Spinal cord (tissue), 10 donors: ENCODE measurements around the gene UQCRC2. TPM values are rescaled to one million over a fixed set of nuclear protein-coding genes. Genes with fewer than 3 reads are reported as not detected.

Experiments used
- DNase-seq, 6 donors: peaks; one replicate each; pipeline versions ENCODE4 v3.0.0 to v3.0.0-alpha.2; 2013 to 2015; ENCODE audit warnings: low spot score in 6 of 6, low read depth in 4 of 6
- H3K27ac ChIP-seq: one replicate; pipeline ENCODE4 v1.5.1; 2013; ENCODE audit warnings: low read depth, low read length, control low read depth
- H3K27me3 ChIP-seq: one replicate; pipeline ENCODE4 v1.6.1; 2013; ENCODE audit warnings: low read length; ENCODE audit not compliant: control insufficient read depth, insufficient read depth
- H3K36me3 ChIP-seq: one replicate; pipeline ENCODE4 v1.6.1; 2013; ENCODE audit warnings: low read length; ENCODE audit not compliant: control insufficient read depth, insufficient read depth
- H3K4me1 ChIP-seq: one replicate; pipeline ENCODE4 v1.6.1; 2013; ENCODE audit warnings: low read length; ENCODE audit not compliant: control insufficient read depth, insufficient read depth
- H3K4me3 ChIP-seq: one replicate; pipeline ENCODE4 v1.5.1; 2013; ENCODE audit warnings: low read depth, low read length, control low read depth
- H3K9me3 ChIP-seq: one replicate; pipeline ENCODE4 v1.6.1; 2013; ENCODE audit warnings: low read length; ENCODE audit not compliant: control insufficient read depth, insufficient read depth
- WGBS: methylation state at CpG from one replicate; pipeline ENCODE4 v1.1.5; 2013; ENCODE audit warnings: missing lambda C conversion rate; ENCODE audit not compliant: insufficient coverage; 5-methylcytosine and 5-hydroxymethylcytosine counted together
- polyA plus RNA-seq, 2 donors: library from polyadenylated mRNA; unstranded; fragments of 120-200 nt; gene quantifications; one replicate each; pipeline ENCODE4 v1.2.1, GENCODE V29; 2013; ENCODE audit not compliant: insufficient read length in 2 of 2
- total RNA-seq, 2 donors: library from RNA; depleted of rRNA in 1 of 2; stranded (reverse); fragments of 120-200 nt in 1 of 2; fragments of >200 nt in 1 of 2; gene quantifications; one replicate each; pipeline versions ENCODE4 v1.2.3 to v1.2.4, GENCODE V29; 2013 to 2014
- donor health status: healthy.

UQCRC2 gene
- total and polyA plus RNA-seq, 4 donors: 237 to 292 (median 280) TPM

DNA sequence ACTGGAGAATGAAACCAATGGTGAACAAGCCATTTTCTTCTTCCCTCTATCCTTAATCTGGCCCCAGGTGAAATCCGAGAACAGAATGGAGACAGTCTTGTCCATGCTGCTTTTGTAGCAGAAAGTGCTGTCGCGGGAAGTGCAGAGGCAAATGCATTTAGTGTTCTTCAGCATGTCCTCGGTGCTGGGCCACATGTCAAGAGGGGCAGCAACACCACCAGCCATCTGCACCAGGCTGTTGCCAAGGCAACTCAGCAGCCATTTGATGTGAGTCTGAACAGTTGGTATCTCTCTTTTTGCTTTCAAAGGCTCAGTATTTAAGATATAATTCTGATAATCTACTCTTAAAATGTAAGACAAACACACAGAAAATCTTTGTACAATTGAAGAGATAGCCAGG is 18.7 kb downstream of the UQCRC2 start:
- Histone ChIP-seq H3K9me3 (no peaks in the 10 kb centered on the region), H3K27ac (no peak overlapping the region), H3K4me1 (no peaks in the 10 kb centered on the region), H3K36me3 (peaks cover 45% of the 10 kb centered on the region), H3K4me3 (no peak overlapping the region), H3K27me3 (no peaks in the 10 kb centered on the region)
- 68% methylated on average over 4 of the region's 4 CpGs for WGBS
- DNase-seq: peak in 2 of 6 donors; percentile 16 to 20

DNA sequence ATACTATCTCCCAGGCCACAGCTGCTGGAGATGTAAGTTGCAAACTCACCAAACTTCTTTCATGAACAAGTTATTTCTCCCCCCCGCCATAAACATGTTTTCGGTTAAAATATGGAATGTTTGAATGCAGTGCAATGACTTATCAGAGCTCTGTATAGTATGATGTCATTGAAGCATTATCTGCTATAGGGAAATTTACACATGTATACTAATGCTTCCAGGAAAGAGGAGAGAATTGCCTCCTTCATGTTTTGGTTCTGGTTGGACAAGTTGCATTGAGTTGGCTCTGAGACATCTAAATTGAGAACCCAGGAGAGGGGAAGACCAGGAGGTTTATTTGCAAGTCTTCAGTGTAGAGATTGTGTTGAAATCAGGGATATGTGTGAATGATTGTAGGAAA is 20.8 kb downstream of the UQCRC2 start:
- Histone ChIP-seq H3K36me3 (peaks cover 44% of the 10 kb centered on the region), H3K4me1 (no peaks in the 10 kb centered on the region), H3K27ac (no peak overlapping the region), H3K9me3 (no peaks in the 10 kb centered on the region), H3K4me3 (no peak overlapping the region), H3K27me3 (no peaks in the 10 kb centered on the region)
- DNase-seq: no peak
- WGBS: no CpG with 5 or more reads among the region's 2 CpGs

DNA sequence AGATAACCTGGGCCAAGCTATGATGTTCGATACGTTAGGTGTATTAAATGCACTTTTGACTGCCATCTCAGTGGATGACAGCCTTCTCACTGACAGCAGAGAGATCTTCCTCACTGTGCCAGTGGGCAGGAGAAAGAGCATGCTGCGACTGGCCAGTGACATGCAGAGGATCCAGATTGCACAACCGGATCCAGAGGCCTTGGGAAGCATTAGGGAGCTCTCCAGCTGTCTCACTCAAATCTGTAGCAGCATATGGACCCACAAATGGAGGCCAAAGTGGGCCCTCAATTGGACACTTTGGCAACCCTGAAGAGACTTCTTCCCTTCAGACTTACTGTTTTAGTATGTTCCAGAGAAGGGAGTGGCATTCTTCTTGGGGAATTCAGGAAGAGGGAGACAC is 26.9 kb downstream of the UQCRC2 start:
- WGBS: 97% methylated on average over 4 of the region's 4 CpGs
- DNase-seq: no peak
- Histone ChIP-seq H3K4me3 (no peak overlapping the region), H3K27ac (no peak overlapping the region), H3K9me3 (no peaks in the 10 kb centered on the region), H3K27me3 (no peaks in the 10 kb centered on the region), H3K4me1 (no peaks in the 10 kb centered on the region), H3K36me3 (peaks cover 35% of the 10 kb centered on the region)

DNA sequence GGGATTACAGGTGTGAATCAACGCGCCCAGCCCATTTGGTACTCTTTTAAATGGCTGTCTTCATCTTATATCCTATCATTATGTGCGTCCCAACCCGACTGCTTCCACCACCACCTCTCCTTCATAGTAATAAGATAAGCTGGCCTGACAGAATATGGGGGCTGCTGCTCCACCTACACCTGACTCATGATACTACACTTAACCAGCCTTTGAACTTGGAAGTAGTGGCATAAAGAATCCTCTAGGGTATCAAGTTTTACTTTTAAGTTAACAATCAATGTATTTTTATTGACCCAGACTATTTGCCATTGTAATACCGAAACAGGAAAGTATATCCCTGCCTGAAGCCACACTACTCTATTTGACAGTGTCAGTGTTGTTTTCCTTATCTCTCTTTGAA is 28.9 kb downstream of the UQCRC2 start:
- Histone ChIP-seq H3K4me1 (no peaks in the 10 kb centered on the region), H3K27me3 (no peaks in the 10 kb centered on the region), H3K27ac (no peak overlapping the region), H3K4me3 (no peak overlapping the region), H3K36me3 (peaks cover 25% of the 10 kb centered on the region), H3K9me3 (no peaks in the 10 kb centered on the region)
- WGBS: 100% methylated on average over 1 of the region's 5 CpGs
- DNase-seq: no peak

DNA sequence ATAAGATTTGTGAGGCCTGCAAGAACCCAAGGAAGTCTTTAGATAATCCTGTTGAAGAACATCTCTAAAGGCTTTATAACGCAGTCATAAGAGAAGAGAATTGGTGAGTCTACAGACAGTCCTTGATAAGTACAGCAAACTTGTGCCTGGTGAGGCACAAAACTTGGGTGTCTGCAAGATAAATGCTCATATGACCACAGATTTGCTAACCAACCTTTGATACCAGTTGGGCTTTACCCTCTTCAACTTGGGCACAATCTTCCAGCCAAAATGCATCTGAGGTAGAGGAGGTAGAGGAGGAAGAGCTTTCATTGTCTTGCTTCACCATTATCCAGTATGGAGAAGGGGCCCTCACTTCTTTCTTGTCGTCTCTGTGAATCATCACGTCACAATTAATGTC is 30.9 kb downstream of the UQCRC2 start:
- DNase-seq: no peak
- Histone ChIP-seq H3K36me3 (peaks cover 25% of the 10 kb centered on the region), H3K9me3 (no peaks in the 10 kb centered on the region), H3K4me1 (no peaks in the 10 kb centered on the region), H3K27me3 (no peaks in the 10 kb centered on the region), H3K27ac (no peak overlapping the region), H3K4me3 (no peak overlapping the region)
- WGBS: 100% methylated on average over 1 of the region's 3 CpGs

DNA sequence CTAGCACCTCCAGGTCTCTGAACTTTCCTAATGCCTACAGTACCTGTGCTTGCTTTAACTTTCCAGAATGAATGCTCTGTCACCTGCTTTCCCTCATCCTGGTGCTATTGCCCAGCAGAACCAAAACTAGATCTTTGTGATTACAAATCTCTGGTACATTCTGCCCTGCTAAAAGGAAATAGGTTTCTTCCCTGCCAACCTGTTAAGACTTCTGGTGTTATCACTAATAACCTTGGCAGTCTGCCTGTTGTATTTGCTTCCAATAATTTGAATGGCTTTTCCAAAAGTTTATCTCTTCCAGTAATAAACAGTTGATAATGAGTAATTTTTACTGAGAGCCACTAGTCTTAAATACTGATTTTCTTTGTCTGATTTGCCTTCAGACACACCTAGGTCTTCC is 32.4 kb downstream of the UQCRC2 start:
- Histone ChIP-seq H3K27ac (no peak overlapping the region), H3K9me3 (no peaks in the 10 kb centered on the region), H3K27me3 (no peaks in the 10 kb centered on the region), H3K4me1 (no peaks in the 10 kb centered on the region), H3K4me3 (no peak overlapping the region), H3K36me3 (peaks cover 14% of the 10 kb centered on the region)
- DNase-seq: no peak

DNA sequence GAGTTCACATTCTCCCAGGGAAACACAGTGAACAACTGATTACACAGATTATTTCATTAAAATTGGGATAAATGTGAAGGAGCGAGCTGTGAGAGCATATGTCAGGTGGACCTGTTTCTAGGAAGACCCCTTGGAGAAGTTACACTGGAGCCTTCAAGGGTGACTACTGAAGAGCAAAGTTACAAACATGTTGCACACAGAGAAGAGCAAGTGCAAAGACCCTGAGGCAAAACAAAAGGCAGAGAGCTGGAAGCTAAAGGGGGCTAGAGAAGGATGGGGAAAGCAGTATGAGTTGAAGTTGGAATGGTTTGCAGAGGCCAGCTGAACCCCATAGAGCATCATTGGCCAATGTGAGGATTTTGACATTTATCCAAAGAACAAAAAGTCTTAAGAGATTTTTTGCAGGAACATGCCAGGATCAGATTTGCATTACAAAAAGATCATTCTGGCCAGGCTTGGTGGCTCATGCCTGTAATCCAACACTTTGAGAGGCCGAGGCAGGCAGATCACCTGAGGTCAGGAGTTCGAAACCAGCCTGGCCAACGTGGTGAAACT is 33.6 kb downstream of the UQCRC2 start:
- H3K9me3 ChIP-seq: no peaks in the 10 kb centered on the region
- WGBS: 90% methylated on average over 4 of the region's 4 CpGs
- H3K27ac ChIP-seq: no peak overlapping the region
- H3K36me3 ChIP-seq: peaks cover 9% of the 10 kb centered on the region
- H3K27me3 ChIP-seq: no peaks in the 10 kb centered on the region
- no peak overlapping the region for H3K4me3 ChIP-seq
- no peak for DNase-seq
- no peaks in the 10 kb centered on the region for H3K4me1 ChIP-seq

DNA sequence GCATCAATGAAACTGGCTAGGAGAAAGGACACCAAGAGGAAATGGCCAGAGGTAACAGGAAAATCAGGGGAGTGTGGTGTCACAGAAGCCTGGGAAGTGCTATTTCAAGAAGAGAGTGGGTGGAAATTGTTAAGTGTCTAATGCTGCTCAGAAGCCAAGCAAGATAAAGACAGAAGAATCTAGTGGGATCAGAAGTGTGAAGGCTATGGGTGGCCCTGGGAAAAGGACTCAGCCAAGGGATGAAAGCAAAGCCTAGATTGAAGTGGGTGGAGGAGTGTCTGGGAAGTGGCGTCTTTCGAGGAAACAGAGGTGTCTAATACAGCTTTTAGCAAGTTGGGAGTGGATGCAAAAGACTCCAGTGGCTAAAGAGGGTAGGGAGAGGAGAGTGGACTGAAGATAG is 34.3 kb downstream of the UQCRC2 start:
- no peak overlapping the region for H3K4me3 ChIP-seq
- H3K4me1 ChIP-seq: no peaks in the 10 kb centered on the region
- WGBS: 94% methylated on average over 2 of the region's 2 CpGs

DNA sequence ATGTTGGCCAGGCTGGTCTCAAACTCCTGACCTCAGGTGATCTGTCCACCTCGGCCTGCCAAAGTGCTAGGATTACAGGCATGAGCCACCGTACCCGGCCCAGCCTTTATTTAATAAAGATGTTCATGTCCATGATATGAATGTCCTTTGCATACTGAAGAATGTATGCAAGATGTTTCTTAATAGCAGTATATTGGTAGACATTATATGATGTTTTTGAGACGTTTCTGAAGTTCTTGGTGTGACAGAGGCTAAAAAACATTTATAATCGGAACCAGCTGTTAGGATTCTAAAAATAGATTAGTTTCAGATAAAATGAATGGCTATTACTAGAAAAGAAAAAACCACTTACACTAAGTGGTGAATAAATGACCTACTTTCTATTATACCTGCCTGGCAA is 36.0 kb downstream of the UQCRC2 start:
- H3K27ac ChIP-seq: no peak overlapping the region
- no peaks in the 10 kb centered on the region for H3K9me3 ChIP-seq
- H3K4me1 ChIP-seq: no peaks in the 10 kb centered on the region
- no peaks in the 10 kb centered on the region for H3K27me3 ChIP-seq
- 87% methylated on average over 3 of the region's 5 CpGs for WGBS
- DNase-seq: no peak
- no peak overlapping the region for H3K4me3 ChIP-seq
- no peaks in the 10 kb centered on the region for H3K36me3 ChIP-seq

More for the DNA sequence above, 34.3 kb downstream of the UQCRC2 start:
- no peak for DNase-seq
- Histone ChIP-seq H3K36me3 (peaks cover 4% of the 10 kb centered on the region), H3K27ac (no peak overlapping the region), H3K27me3 (no peaks in the 10 kb centered on the region), H3K9me3 (no peaks in the 10 kb centered on the region)

DNA sequence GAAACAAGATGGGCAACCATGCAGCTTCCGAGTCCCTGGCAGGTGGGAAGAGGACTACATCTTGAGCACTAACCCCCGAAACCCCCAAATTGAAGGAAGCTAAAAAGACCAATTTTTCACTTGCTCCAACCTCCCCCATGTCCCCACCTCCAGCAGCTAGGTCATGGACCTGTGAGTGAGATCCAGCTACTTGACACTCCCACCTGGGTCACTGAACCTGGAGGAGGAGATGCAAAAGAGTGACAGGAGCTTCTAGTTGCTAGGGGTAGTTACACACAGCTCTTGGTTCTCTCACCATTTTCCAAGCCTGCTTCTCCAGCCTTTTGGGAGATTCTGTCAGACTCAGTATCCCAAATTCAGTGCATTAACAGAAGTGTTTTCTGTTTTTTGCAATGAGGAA is 36.6 kb downstream of the UQCRC2 start:
- Histone ChIP-seq H3K27ac (no peak overlapping the region), H3K4me3 (no peak overlapping the region), H3K36me3 (no peaks in the 10 kb centered on the region), H3K9me3 (no peaks in the 10 kb centered on the region), H3K27me3 (no peaks in the 10 kb centered on the region), H3K4me1 (no peaks in the 10 kb centered on the region)
- DNase-seq: no peak
- 100% methylated on average over 2 of the region's 2 CpGs for WGBS
